ENCODE measurements around the gene JADE2. TPM values are rescaled to one million over a fixed set of nuclear protein-coding genes. Genes with fewer than 3 reads are reported as not detected.
A peak's percentile ranks its signal among the peaks of the same experiment; 100 is the strongest.

JADE2 gene
- total and polyA plus RNA-seq, 2 experiments from 2014 or later, result 16.2 to 40.8 TPM

- TF ChIP-seq JUNB (IDR thresholded peaks at IDR 0.05; ENCODE audit: unreplicated experiment) (no peak), CREB1 (CRISPR knock-in tag; IDR thresholded peaks at IDR 0.05; ENCODE audit: low read depth) (no peak), ETS1 (IDR thresholded peaks at IDR 0.05) (no peak), CTCF (conservative IDR thresholded peaks at IDR 0.05; ENCODE audit: low read depth in 2 of 2) (no peak)
These were observed 59.2 kb downstream of the JADE2 start (continued) for GRCh38 chr5:134584662-134585061.

- peaks cover 10% of the 10 kb centered on the region for H3K4me1 Mint-ChIP-seq
- Histone ChIP-seq H3K27ac (ENCODE audit: low read depth) (peak overlapping the region; percentile 72; the same call in 1 of the 2 replicates), H4K20me1 (replicated peaks; ENCODE audit: insufficient read depth) (peaks cover 4% of the 10 kb centered on the region; the same call in 1 of the 2 replicates), H3K36me3 (ENCODE audit: insufficient read depth) (no peaks in the 10 kb centered on the region), H3K9me2 (ENCODE audit: insufficient read depth) (0 out of 2 replicates have a peak, but pooled peaks cover 4% of the 10 kb centered on the region), H2AFZ (peak overlapping the region; percentile 100; the same call in 1 of the 2 replicates), H3F3A (replicated peaks; ENCODE audit: low read depth) (peaks cover 8% of the 10 kb centered on the region), H3K27me3 (ENCODE audit: insufficient read depth) (no peaks in the 10 kb centered on the region), H3K4me1 (ENCODE audit: insufficient read depth) (peaks cover 5% of the 10 kb centered on the region), H3K79me2 (replicated peaks; ENCODE audit: insufficient read depth) (no peaks in the 10 kb centered on the region), H3K4me2 (no peak overlapping the region), H3K4me3 (no peak overlapping the region)
- H3K4me3 Mint-ChIP-seq, result no peak overlapping the region
- no peaks in the 10 kb centered on the region for H3K36me3 Mint-ChIP-seq (ENCODE audit: low read depth)
- no peak overlapping the region for H3K27ac Mint-ChIP-seq
- DNase-seq (ENCODE audit: low spot score) (no peak), ATAC-seq (no peak)
- H3K27me3 Mint-ChIP-seq (ENCODE audit: insufficient read depth, low read depth, poor library complexity), result peaks cover 11% of the 10 kb centered on the region
- H3K9me3 Mint-ChIP-seq, result no peaks in the 10 kb centered on the region
- TF ChIP-seq JUNB (IDR thresholded peaks at IDR 0.05; ENCODE audit: unreplicated experiment) (no peak), NANOG (IDR thresholded peaks at IDR 0.05; ENCODE audit: borderline replicate concordance) (no peak), REST (IDR thresholded peaks at IDR 0.05; ENCODE audit: unreplicated experiment) (no peak), CTCF (conservative IDR thresholded peaks at IDR 0.05; ENCODE audit: low read depth in 2 of 2) (no peak), ETS1 (IDR thresholded peaks at IDR 0.05) (no peak), STAT1 (IDR thresholded peaks at IDR 0.05; ENCODE audit: unreplicated experiment) (no peak), CREB1 (CRISPR knock-in tag; IDR thresholded peaks at IDR 0.05; ENCODE audit: low read depth) (no peak), EZH2phosphoT487 (IDR thresholded peaks at IDR 0.05; ENCODE audit: unreplicated experiment) (no peak), POLR2AphosphoS5 (IDR thresholded peaks at IDR 0.05; ENCODE audit: low read depth) (no peak)
These were observed 60.5 kb downstream of the JADE2 start for GRCh38 chr5:134585966-134586365.

All from GM23338 (cell line).